ENCODE measurements around the gene PAX5. TPM values are rescaled to one million over a fixed set of nuclear protein-coding genes. Genes with fewer than 3 reads are reported as not detected.

The PAX5 gene
- total and polyA plus RNA-seq, 2 of the 13 experiments (the other 11 are each of a cell fraction or from before 2014, with no cell fraction given), result not detected

GRCh38 chr9:36842560-36843530, 191.2 kb downstream of the PAX5 start:
- in situ Hi-C loops (cut with HindIII; ENCODE audit: extremely low pct_ligation_motif_present, low pct_unique_long_range_greater_than_20kb), result no loop called here
- H3K4me2 ChIP-seq (ENCODE audit: low read depth, low read length), result no peak overlapping the region
- FAIRE-seq (no peak), DNase-seq (ENCODE audit: low spot score) (no peak), ATAC-seq (no peak)
- no peak overlapping the region for H3K4me3 ChIP-seq (replicated peaks in 1 of 3; ENCODE audit: insufficient read depth in 1 of 3, low read depth in 2 of 3, low read length in 3 of 3)
- CTCF ChIA-PET (ENCODE audit: low intra/inter-chr PET ratio, low total read pairs), result no interaction called here
- H3K79me2 ChIP-seq (ENCODE audit: insufficient read depth, low read length), result no peaks in the 10 kb centered on the region
- intact Hi-C loops (cut with micrococcal nuclease; ENCODE audit: unreplicated experiment), result no loop called here
- H3K4me1 ChIP-seq (ENCODE audit: insufficient read depth, low read length), result peaks cover 44% of the 10 kb centered on the region
- H3K27me3 ChIP-seq (ENCODE audit: control insufficient read depth in 1 of 2, insufficient read depth in 2 of 2, low read length in 2 of 2), result peaks cover 6 to 11% of the 10 kb centered on the region in 2 experiments; a peak in 3 of 5 replicates
- TF ChIP-seq ZNF850 (CRISPR knock-in tag; conservative IDR thresholded peaks at IDR 0.05), result no peak
- TF ChIP-seq MNT (IDR thresholded peaks at IDR 0.05), result 0 out of 2 replicates have a peak, but pooled peaks have one; percentile 23
- no peak for TF ChIP-seq HNRNPL (IDR thresholded peaks at IDR 0.05; ENCODE audit: low read depth, low read length)
- no peak for TF ChIP-seq KIAA2018 (CRISPR knock-in tag; IDR thresholded peaks at IDR 0.05; ENCODE audit: borderline replicate concordance)
- TF ChIP-seq POLR2G (IDR thresholded peaks at IDR 0.05; ENCODE audit: low read depth, low read length), result no peak
- TF ChIP-seq NCOA2 (CRISPR knock-in tag; IDR thresholded peaks at IDR 0.05), result no peak
- no peak overlapping the region for H2AFZ ChIP-seq (ENCODE audit: low read length)
- H3K36me3 ChIP-seq (replicated peaks in 1 of 2; ENCODE audit: control insufficient read depth in 1 of 2, insufficient read depth in 2 of 2, low read length in 2 of 2), result no peaks in the 10 kb centered on the region
- H4K20me1 ChIP-seq (ENCODE audit: insufficient read depth, low read length), result 0 out of 2 replicates have a peak, but pooled peaks cover 2% of the 10 kb centered on the region
- POLR2A ChIA-PET, result no interaction called here
- no peaks in the 10 kb centered on the region for H3K9me3 ChIP-seq (ENCODE audit: low read length)
- 68% methylated on average over 20 of the region's 28 CpGs for WGBS (ENCODE audit: low lambda C conversion rate)
- no TSS peak for BruUV-seq (replicated peaks)
- H3K27ac ChIP-seq (ENCODE audit: extremely low read length, insufficient read depth, low read length), result no peak overlapping the region
- no peak overlapping the region for H3K9ac ChIP-seq (ENCODE audit: insufficient read depth, low read depth, low read length)

All from HepG2 (cell line).